ENCODE results near the gene EXOC5.
A peak's percentile ranks its signal among the peaks of the same experiment; 100 is the strongest.
"Not testable (repeated sequence)": the region's sequence is repeated elsewhere in the genome, so short reads cannot be mapped to it uniquely, and the experiment has no call there.

The EXOC5 gene

DNA sequence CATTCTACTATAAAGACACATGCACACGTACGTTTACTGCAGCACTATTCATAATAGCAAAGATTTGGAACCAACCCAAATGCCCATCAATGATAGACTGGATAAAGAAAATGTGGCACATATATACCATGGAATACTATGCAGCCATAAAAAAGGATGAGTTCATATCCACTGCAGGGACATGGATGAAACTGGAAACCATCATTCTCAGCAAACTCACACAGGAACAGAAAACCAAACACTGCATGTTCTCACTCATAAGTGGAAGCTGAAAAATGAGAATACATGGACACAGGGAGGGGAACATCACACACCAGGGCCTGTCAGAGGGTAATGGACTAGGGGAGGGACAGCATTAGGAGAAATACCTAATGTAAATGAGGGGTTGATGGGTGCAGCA lies 10.5 kb downstream of the EXOC5 start:
- not testable (repeated sequence) for DNase-seq

DNA sequence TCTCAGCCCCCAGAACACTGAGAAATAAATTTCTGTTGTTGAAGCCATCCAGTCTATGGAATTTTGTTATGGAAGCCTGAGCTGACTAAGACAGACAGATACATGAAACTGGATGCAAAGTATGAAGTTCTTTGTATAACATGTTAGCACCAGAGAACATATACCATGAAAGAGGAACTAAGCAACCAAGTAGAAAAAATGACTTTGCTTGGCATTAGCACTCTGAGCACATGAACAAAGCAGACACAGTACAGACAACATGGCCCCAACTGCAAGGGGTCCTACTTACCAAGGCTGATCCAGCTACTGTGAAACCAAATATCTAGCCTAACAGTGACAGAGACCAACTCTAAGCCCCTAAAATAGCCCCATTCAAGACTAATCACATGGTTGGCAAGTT lies 13.8 kb downstream of the EXOC5 start:
- DNase-seq = no peak

DNA sequence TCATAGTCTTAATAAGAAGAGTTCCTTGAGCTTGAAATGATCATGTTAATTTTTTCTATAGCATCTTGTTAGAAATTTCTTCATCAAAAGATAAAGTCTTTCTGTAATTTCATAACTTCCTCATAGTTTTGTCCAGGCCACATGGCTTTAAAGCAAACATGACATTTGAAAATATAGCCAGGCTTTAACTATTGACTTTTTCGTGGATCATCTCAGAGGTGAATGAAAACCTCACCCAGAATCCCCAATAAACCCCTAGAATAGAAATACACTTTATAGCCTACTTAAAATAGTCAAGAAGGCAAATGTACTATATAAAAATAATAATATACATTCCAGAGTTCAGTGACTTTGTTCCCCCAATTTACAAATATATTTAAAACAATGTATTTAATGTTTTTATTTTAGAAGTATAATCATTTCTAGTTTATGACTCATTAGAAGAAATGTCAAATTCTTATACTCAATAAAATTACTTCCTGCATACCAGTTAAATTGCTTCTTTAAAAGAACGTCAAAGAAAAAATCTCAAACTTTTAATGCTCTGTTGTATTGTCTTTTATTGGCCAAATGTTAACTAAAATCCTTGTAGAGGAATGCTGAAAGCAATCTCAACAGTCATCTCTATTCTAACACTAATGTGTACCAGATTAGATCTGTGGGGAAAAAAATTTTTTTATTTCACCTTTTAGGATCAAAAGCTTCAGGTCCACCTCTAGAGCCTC lies 21.6 kb downstream of the EXOC5 start:
- no peak for DNase-seq

DNA sequence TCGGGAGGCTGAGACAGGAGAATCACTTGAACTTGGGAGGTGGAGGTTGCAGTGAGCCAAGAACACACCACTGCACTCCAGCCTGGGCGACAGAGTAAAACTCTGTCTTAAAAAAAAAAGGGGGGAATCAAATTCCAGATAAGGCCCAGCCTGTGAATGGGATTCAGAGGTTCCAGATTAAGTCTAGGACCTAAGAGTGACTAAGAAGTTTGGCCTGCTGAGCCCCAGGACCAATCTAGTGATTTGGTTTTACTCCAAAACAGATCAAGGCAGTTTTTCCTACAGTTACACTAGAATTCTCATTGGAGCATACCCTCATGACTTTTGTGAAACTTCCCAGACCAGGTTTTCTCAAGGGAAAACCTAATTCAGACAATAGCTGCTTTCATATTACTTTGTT lies 22.8 kb downstream of the EXOC5 start:
- peak; percentile 7 for DNase-seq

DNA sequence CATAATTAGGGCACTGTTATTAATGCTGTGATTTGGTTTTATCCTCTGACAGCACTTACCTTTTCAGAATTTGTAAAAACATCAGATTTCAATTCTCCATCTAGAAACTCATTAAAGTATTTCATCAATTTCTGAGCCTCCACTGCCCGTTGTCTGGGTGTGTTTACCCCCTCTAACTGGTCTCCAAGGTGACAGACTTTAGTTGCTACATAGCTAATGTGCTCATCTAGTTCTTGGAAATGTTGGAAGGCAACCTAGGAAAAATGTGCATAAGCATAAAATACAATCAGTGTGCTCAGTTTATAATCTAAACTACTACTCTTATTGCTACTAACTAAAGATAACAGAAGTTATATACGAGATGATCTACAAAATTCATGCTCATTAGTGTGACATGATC lies 24.6 kb downstream of the EXOC5 start:
- DNase-seq = no peak

DNA sequence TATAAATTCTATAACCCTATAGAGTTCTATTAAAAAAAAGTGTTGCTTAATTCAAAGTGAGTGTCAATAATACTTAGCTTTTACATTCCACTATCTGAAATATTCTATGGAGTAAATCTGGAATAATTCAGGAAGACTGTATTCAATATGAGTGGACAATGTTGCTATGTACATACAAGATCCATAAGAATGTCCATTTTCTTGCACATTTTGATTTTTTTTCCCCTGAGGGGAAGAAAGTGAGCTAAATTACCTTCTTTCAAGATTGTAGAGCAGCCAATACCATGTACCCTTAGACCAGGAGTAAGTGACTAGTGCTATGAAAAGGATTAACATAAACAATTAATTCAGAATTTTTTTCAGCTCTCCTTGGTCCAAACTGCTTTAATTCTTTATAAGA lies 25.4 kb downstream of the EXOC5 start:
- no peak for DNase-seq

DNA sequence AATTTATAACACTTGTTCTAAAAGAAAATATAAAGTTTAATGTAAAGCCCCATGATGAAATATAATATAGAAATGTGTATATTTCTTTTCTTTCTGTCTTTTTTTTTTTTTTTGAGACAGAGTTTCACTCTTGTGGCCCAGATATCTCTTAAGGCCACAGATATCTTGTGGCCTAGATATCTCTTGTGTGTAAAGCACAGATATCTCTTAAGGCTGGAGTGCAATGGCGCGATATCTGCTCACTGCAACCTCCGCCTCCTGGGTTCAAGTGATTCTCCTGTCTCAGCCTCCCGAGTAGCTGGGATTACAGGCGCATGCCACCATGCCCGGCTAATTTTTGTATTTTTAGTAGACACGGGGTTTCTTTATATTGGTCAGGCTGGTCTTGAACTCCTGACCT lies 28.6 kb downstream of the EXOC5 start:
- DNase-seq = not testable (repeated sequence)

DNA sequence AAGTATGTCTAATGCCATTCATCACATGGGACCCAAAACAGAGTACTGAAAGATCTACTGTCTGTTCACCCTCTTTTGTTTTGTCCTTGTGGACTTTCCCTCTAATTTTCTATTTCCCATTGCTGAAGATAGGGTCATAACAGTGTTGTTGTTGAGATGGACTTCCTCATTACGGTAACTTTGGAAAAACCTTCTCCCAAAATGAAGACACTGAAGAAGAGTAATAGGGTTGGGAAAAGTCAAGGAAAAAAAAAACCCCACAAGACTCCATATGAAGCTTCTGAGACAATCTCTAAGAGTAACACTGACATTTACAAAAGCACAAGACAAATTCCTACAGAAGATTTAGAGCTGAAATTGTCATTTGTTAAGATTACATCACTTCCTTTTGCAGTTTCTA lies 36.7 kb downstream of the EXOC5 start:
- DNase-seq = no peak

DNA sequence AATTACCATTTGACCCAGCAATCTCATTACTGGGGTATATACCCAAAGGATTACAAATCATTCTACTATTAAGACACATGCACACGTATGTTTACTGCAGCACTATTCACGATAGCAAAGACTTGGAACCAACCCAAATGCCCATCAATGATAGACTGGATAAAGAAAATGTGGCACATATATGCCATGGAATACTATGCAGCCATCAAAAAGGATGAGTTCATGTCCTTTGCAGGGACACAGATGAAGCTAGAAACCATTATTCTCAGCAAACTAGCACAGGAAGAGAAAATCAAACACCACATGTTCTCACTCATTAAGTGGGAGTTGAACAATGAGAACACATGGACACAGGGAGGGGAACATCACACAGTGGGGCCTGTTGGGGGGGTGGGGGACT lies 40.4 kb downstream of the EXOC5 start:
- not testable (repeated sequence) for DNase-seq

DNA sequence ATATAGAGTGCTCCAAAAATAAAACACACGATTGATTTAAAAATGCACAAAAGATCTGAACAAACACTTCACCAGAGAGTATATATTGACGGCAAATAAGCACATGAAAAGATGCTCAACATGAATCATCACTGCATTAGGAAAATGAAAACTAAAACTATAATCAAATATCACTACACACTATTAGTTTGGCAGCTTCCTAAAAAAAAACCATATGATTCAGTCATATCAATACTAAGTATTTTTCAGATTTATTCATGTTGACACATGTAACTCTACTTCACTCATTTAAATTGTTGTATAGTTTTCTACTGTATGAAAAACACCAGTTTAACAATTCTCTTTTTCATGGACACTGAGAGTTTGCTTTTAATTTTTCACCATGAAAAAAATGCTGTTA lies 41.6 kb downstream of the EXOC5 start:
- DNase-seq = no peak

DNA sequence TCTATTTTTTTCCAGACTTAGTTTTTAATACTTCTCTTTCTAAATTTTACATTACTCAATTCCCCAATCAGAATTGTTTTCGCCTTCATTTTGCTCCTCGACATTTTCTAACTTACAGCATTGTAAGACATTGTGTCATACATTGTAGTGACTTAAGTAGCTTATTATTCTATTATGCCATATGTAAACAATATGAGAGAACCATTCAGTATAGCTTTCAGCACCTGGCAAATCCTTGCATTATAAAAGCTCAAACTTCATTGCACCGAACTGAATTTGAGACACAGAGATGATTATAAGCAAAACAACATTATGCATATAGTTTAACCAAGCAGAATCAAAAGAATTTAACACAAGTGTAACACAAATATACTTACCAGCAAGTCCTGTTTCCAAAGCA lies 46.8 kb downstream of the EXOC5 start:
- DNase-seq = no peak

DNA sequence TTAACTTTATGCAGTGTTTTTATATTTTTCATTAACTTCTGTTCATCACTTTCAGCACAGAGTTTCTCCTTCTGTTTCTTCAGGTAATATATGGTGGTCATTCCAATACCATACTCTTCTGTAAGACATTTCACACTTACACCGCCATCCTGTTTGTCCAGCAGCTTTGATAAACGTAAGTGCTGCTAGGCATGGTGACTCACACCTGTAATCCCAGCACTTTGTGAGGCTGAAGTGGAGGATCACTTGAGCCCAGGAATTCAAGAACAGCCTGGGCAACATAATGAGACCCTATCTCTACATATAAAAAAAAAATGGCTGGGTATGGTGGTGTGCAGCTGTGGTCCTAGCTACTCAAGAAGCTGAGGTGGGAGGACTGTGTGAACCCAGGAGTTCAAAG lies 55.8 kb downstream of the EXOC5 start:
- no peak for DNase-seq

DNA sequence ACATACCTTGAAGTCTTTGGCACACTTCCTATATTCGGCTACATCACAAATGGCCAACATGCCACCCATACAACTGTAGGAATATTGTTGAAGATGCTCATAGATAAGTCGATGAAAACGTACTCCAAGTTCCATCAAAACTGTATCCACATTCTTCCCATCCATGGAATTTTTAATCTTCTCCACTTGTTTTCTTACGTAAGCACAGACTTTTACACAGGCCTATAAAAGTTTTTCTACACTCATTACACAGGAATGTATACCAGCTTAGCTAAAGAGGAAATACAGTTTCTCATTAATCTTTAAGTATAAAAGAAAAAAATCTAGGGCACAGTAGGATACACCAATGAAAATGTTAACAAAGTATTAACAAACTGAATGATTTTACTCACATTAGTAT lies 59.1 kb downstream of the EXOC5 start:
- DNase-seq = peak; percentile 35

DNA sequence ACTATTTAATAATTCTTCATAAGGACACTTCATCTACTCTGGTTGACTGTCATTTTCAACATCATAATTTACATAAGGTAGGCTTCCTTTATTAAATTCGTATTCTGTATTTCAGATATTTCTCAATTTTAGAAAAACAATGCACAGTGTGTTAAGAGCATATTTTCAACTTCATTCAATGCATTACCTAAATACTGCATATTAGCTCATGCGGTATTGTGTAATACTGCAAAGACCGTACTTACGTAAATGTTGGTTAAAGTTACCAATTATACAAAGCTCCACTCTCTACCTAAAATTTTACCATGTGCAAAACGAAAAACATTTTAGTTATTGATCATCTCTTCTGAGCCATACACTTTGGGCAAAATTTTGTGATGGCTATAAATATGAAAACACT lies 62.8 kb downstream of the EXOC5 start:
- DNase-seq = no peak

DNA sequence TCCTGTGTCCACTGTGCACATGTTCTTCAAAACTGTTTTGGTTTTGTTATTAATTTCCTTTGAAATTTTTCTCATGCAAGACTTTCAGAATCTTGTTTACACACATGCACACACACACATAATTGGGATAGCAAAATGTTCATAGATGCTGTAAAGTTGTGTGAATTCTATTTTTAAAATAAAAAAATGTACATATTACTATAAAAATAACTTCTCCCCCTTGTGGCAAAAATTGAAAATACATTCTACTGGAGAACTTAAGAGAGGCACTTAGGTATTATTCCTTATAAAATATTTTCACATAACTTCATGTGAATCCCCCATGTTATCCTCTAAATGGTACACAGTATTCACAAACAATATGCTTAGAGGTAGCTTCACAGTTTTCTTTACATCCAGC lies 66.0 kb downstream of the EXOC5 start:
- DNase-seq = not testable (repeated sequence)

DNA sequence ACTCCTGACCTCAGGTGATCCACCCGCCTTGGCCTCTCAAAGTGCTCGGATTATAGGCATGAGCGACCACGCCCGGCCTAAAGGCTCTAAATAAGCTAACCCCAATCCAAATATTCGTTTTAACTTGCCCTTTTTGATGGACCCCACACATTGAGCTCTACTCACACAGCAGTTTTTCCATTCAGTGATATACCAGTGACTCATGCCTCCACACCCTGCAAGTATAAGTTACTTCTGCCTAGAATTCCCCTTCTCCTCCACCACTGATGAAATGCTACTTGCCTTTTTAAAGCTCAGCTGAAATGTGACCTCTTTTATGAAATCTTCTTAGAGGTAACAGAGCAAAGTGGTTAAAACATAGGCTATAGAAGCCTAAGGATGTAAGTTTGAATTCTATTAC lies 68.8 kb downstream of the EXOC5 start:
- DNase-seq = peak; percentile 73

DNA sequence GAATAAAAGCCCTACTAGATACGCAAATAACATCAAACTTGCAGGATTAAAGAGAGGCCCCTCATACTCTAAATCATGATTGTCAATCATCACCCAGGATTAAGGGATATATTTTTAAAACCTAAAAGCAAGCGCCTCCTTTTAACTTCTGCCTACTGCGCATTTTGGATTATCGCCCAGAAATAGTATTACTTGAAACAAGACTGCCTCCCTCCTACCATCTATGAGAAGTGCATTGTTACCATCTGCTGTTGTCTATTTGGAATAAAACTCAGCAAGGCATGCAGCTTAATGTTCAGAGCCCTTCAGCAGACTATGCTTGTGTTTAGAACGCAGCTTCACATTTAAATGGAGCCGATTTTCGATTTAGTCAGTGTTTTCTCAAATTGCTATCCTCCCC lies 79.6 kb downstream of the EXOC5 start:
- DNase-seq = no peak

DNA sequence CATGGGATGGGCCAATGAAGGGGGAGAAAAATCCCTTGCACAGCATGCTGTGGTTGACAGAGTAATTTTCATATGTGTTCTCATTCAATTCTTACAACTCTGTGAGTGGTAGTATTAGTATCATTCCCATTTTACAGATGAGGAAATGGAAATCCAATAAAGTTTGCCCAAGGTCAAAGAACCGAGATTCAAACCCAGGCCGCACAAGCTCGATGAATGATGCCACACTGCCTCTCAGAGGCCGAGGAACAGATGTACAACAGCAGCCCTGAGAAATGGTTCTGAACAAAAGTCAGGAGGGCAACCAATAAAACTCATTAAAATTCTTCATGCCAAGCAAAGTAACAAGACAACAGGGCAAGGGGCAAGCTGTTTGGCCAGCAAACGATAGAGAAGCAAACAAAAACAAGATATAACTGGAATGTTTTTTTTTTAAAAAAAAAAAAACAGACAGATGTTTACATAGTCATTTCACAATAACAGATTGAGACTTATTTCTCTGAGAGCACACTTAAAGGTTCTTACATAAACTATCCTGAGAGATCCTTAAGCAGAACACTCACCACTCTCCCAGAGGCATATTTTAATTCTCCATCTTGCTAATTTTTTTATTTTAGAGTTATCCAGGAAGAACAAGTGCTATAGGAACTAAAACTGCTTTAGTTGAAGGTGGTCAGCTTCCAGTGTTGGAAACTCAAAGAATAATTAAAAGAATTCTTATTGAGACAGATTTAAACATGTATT lies 85.8 kb downstream of the EXOC5 start:
- DNase-seq = no peak

DNA sequence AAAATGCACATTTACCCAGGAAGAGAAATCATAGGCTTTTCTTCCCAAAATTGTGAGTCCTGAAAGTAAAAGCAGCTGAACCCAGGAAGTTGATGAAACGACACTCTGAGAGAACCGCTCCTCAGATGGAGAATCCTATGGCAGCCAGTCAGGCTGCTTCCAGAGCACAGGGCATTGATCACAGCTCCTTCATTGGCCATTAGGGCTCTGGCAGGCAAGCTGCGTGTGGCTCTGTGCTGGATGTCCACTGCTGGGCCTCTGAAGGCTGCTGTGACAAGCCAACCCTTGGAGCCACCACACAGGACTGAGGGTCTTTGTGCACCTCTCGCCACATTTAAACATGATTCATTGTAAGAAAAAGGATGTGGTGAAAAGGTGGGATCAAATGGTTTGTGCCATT lies 89.4 kb downstream of the EXOC5 start:
- DNase-seq = no peak

DNA sequence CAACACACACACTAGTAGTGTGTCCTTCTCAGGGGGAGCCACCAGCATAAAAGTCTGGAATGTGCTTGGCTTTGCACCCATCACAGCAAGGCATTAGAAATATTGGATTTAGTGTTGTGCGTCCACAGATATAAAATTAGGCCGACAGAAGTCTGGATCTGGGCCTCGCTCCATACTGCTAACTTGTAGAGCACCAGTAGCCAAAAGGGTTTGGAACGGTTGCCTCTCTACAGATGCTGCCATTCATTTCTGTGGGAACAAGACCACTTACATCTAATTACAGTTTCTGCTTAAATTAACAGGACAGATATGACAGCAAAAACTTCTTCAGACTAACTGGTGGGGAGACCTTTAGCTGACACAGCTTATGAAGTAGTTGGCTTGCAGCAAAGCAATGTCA lies 94.2 kb downstream of the EXOC5 start:
- no peak for DNase-seq

DNA sequence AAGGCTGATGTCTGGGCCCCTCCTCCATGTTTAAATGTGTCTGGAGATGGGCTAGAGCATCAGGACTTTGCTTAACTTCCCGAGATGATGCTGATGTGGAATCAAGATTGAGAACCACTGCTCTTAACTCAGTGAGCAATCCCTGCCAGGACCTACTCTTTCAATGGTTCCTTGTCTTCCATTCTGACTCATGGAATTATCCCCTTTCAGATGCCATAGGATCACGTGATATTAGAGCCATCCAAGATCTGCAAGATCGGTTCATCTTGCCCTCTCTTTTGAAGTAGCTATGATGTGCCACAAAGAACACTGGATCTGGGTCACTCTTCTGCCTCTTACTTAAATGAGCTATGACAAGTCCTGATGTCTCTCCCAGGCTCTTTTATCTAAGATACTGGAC lies 96.8 kb downstream of the EXOC5 start:
- no peak for DNase-seq

DNA sequence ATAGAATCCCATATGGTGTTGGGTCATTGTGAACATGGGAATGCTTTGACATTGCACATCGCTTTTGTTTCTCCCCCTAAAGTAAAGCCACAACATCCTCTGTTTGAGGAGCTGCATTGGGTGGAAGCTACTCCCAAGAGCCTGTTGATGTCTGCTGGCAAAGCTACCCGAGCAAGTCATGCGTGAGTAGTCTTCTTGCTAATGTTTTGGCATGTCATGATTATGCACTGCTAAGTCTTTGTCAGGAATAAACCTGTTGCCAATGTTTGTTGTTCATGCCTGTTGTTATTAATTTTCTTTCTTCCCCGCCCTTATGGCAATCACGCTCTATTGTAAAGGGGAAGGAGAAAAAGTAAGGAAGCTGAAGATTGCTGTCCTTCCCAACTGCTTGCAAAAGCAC lies 97.3 kb downstream of the EXOC5 start:
- no peak for DNase-seq

DNA sequence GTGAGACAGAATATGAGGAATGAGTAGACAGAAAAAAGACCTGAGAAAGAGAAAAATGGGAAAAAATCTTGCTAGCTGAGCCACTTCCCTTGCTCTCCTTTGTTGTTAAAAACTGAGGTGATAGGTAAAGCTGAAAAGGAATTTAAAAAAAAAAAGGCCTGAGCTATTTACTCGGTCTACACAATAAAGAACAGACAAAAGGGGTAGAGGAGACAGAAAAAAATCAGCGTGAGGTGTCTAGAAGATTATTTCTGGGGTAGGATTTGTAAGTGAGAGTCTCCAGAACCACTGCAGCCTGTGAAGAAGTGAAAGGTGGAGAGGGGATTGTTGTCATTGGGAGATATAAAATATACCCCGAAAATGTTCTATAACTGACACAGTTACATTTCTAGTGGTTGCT lies 98.8 kb downstream of the EXOC5 start:
- DNase-seq = no peak

DNA sequence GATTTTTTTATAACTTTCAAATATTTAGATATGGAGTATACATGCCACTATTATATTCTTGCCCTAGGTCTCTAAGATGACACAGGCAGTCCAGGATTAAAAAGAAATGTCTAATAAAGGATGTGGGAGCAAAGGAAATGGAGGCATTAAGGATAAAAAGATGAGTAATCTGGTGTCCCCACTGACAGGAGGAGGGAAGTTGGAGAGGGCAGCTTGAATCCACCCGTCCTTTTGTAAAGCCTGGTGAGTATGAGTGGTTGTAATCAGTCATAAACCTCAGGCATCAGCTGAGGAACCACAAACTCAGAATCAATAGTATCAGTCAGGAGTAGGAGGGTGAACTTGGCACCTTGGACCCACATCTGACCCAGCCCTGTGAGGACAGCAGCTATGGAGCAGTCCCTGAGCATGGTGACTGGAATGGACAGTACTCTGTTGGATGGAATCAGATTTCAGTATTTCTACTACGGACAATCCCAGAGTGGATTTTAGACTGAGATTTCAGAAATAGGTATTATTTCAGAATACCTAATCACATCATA lies 100.5 kb downstream of the EXOC5 start:
- DNase-seq = no peak

All from NCI-H226 (cell line).